Measurements from ENCODE around the gene PGS1.

The PGS1 gene

GRCh38 chr17:78351449-78352006, 26.9 kb upstream of the PGS1 start:
- no peak for DNase-seq (ENCODE audit: low read depth, low spot score)
- H3K4me3 ChIP-seq (ENCODE audit: low read depth, low read length): no peak overlapping the region
- TF ChIP-seq CTCF (IDR thresholded peaks at IDR 0.05; ENCODE audit: insufficient read depth, low read length, missing control alignments): no peak
- CTCF ChIA-PET: interaction anchor here (1.1 kb wide), 1 partner anchor 9 kb away, joined by 3 read pairs; no protein-coding TSS in a partner anchor
- POLR2A ChIA-PET: interaction anchor here (0.6 to 1.2 kb wide), 3 partner anchors 8 to 35 kb away, joined by 3 to 4 read pairs (median 4); partner anchors contain the start of gene SOCS3

GRCh38 chr17:78353834-78354233, 24.6 kb upstream of the PGS1 start:
- no peak for TF ChIP-seq CTCF (IDR thresholded peaks at IDR 0.05; ENCODE audit: insufficient read depth, low read length, missing control alignments)
- peak overlapping the region; percentile 46 for H3K4me3 ChIP-seq (ENCODE audit: low read depth, low read length)
- no peak for DNase-seq (ENCODE audit: low read depth, low spot score)
- CTCF ChIA-PET: interaction anchor here (1.2 to 1.7 kb wide), 2 partner anchors 10 to 65 kb away, joined by 4 to 7 read pairs; no protein-coding TSS in a partner anchor
- POLR2A ChIA-PET: no interaction called here

- POLR2A ChIA-PET: no interaction called here
- no peak for DNase-seq (ENCODE audit: low read depth, low spot score)
- H3K4me3 ChIP-seq (ENCODE audit: low read depth, low read length): no peak overlapping the region
- no peak for TF ChIP-seq CTCF (IDR thresholded peaks at IDR 0.05; ENCODE audit: insufficient read depth, low read length, missing control alignments)
- CTCF ChIA-PET: interaction anchor here (1.0 to 1.7 kb wide), 3 partner anchors 11 to 67 kb away, joined by 4 to 7 read pairs (median 4); no protein-coding TSS in a partner anchor
These were observed 23.3 kb upstream of the PGS1 start for GRCh38 chr17:78355045-78355641.

- H3K4me3 ChIP-seq (ENCODE audit: low read depth, low read length): peak overlapping the region; percentile 87; the same call in 1 of the 2 replicates
- CTCF ChIA-PET: interaction anchor here (1.1 kb wide), 1 partner anchor 23 kb away, joined by 3 read pairs; no protein-coding TSS in a partner anchor
- no peak for TF ChIP-seq CTCF (IDR thresholded peaks at IDR 0.05; ENCODE audit: insufficient read depth, low read length, missing control alignments)
- DNase-seq (ENCODE audit: low read depth, low spot score): no peak
- POLR2A ChIA-PET: interaction anchor here (1.1 kb wide), 1 partner anchor 35 kb away, joined by 6 read pairs; no protein-coding TSS in a partner anchor
These were observed 22.7 kb upstream of the PGS1 start for GRCh38 chr17:78355701-78356100.

GRCh38 chr17:78356101-78356713, 22.2 kb upstream of the PGS1 start:
- ChIA-PET POLR2A (interaction anchor here (0.8 to 1.1 kb wide), 3 partner anchors 13 to 35 kb away, joined by 3 to 7 read pairs (median 6); no protein-coding TSS in a partner anchor), CTCF (interaction anchor here (1.1 kb wide), 1 partner anchor 23 kb away, joined by 3 read pairs; no protein-coding TSS in a partner anchor)
- no peak for DNase-seq (ENCODE audit: low read depth, low spot score)
- peak overlapping the region; percentile 87 for H3K4me3 ChIP-seq (ENCODE audit: low read depth, low read length)
- no peak for TF ChIP-seq CTCF (IDR thresholded peaks at IDR 0.05; ENCODE audit: insufficient read depth, low read length, missing control alignments)

GRCh38 chr17:78357177-78357586, 21.3 kb upstream of the PGS1 start:
- DNase-seq (ENCODE audit: low read depth, low spot score): no peak
- ChIA-PET CTCF (interaction anchor here (5.8 kb wide), 1 partner anchor 67 kb away, joined by 52 read pairs; no protein-coding TSS in a partner anchor), POLR2A (interaction anchor here (0.7 to 2.1 kb wide), 3 partner anchors 22 to 101 kb away, joined by 3 to 9 read pairs (median 3); no protein-coding TSS in a partner anchor)
- peak overlapping the region; percentile 87 for H3K4me3 ChIP-seq (ENCODE audit: low read depth, low read length)
- no peak for TF ChIP-seq CTCF (IDR thresholded peaks at IDR 0.05; ENCODE audit: insufficient read depth, low read length, missing control alignments)
